HL-60/S4 treated with retinoic acid at 250 ng/mL for 4 days and 3 days (cell line): ENCODE results near the gene LBR.

Experiments
- in situ Hi-C: fragments of 300-500 bp; cut with MboI; formaldehyde crosslinking; loops from 2 replicates; pipeline ENCODE4 v1.7.0; 2022; ENCODE audit warnings: low sequenced_read_pairs

Gene LBR

DNA sequence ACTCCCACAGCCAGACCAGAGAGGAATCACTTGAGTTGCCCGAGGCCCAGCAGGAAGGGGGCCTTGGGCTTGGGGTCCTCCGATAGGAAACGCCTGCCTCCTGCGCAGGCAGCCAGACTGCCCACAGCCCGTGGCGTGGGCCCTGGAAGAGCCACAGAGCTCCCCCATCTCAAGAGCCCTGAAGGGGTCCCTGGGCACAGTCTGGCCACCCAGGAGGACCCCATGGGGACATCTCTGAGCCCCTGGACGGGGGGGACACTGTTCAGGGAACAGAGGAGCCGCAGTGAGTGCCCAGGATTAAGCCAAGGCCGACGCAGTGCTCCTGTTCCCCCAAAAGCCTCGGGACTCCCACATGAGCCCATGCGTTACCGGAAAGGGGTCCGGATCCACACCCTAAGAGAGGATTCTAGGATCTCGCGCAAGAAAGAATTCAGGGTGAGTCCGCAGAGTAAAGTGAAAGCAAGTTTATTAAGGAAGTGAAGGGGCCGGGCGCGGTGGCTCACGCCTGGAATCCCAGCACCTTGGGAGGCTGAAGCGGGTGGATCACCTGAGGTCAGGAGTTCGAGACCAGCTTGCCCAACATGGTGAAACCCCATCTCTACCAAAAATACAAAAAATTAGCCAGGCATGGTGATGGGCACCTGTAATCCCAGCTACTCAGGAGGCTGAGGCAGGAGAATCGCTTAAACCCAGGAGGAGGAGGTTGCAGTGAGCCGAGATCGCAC is 38.1 kb upstream of the LBR start:
- in situ Hi-C loops: no loop called here

DNA sequence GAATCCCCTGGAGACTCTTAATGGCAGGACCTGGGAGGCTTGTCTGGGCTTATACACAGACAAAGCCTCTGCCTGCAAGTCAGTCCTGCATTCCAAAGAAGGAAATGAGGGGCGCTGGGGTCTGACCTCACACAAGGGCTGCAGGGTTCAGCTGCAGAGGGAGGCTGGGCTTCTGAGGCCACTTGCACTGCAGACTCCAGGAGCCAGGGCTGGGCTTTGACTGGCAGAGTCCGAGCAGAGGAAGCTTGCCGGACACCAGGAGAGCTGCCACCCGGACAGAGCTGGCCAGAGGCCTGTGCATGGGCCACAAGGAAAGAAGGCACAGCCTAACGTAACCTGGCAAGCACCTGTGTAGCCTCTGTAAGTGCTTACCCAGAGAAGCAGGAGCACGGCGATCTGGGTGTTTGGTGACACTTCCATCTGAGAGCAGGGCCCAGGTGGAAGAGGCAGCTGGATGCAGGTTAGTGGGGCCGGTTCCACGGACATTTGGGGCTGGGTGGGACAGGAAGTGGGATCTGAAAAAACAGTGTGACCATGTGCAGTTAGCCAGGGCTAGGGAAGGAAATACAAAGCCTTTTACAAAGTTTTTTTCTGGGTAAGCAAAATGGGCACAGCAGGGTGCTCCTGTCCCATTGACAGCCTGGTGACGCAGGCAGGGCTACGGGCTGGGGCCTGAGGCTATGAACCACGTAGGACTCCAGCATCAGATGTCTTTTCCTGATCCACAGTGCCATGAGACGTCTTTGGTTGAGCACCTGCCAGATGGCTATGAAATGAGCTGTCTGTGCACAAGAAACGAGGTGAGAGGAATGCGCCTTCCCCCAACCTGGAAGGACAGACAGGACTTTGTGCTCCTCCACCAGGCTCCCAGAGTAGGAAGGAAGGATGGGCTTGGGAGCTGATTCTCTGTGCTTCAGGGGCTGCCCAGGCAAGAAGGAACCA is 37.3 kb upstream of the LBR start:
- in situ Hi-C loops: no loop called here

DNA sequence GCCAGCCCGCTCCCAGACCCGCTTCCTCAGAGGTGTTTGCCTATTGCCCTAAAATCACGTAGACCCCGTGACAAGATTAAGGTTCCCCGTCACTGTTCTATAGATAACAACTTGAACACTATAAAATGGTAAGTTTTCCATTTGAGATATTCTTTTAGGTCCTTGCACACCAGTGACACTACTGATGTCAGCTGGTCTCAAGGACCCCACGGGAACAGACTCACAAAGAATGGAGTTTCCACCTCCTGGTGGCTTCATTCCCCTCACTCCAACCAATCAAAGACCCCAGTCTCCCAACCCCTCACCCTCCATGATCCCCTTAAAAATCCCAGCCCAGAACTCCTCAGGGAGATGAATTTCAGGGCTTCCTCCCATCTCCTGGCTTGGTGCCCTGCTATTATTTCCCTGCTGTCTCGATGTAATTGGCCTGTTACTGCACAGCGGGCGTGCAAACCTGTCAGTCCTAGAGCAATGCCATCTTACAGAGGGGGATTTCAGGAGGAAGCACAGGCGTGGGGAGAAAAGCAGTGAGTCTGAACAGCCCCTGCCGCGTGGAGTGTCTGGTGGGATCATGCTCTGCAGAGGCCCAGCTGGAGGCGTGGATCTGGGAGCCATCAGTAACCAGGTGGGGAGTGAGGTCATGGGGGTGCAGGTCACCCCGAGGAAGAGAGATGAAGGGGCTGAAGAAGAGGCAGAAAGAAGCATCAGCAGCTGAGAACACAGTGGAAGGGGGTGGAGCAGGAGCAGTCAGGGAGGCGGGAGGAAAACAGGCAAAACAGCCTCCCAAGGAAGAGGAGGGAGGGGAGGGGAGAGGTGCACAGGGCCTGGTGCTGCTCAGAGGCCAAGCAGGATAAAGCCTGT is 35.1 kb upstream of the LBR start:
- in situ Hi-C loops: no loop called here

DNA sequence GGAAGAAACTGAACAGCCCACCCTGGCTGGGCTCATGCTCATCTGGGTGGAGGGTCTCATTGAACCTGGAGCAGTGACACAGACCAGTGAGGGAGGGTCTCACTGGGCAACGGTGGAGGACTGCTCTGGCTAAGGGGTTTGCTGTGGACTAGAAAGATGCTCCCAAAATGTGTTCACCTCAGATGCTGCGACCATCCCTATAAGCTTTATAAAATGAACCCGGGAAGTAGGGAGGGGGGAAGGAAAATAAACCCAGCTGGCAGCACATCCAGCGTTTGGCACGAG is 34.5 kb upstream of the LBR start:
- in situ Hi-C loops: no loop called here

DNA sequence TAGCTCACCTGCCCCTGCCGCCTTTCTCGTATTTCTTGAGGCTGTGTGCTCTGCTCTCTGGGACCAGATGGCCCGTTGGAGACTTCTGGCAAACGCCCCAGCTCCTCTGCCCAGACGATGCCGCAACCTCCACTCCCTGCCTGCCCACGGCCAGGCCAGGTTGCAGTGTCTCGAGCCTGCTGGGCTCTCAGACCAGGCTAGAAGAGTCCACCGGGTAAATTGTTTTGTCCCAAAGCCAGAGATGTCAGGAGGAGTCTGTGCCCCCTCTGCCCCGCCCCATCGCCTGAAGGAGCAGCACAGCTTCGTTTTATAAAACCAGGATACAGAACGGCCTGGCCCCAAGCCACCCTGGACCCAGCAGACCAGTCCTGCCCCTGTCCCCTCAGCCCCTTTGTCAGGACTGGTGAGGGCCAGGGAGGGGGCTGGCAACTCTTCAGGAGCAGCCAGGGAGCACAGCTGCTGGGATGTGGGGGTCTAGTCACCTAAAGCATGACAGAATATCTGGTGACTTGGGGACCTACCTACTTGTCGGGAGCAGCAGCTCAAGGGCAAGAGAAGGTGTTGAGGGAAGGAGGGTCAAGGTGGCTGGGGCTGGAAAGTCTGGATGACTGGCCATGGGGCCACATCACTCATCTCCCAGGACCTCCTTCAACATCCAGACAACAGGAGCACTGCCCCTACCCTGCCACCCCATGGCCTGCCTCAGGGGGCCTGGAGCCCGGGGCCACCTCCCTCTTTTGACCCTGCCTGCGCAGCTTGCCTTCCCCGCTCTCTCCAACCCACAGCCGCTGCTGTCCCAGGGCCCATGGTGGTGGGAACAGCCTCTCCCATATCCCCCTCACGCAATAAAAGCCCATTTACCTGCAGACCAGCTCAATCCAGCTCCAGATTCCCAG is 33.9 kb upstream of the LBR start:
- in situ Hi-C loops: no loop called here

DNA sequence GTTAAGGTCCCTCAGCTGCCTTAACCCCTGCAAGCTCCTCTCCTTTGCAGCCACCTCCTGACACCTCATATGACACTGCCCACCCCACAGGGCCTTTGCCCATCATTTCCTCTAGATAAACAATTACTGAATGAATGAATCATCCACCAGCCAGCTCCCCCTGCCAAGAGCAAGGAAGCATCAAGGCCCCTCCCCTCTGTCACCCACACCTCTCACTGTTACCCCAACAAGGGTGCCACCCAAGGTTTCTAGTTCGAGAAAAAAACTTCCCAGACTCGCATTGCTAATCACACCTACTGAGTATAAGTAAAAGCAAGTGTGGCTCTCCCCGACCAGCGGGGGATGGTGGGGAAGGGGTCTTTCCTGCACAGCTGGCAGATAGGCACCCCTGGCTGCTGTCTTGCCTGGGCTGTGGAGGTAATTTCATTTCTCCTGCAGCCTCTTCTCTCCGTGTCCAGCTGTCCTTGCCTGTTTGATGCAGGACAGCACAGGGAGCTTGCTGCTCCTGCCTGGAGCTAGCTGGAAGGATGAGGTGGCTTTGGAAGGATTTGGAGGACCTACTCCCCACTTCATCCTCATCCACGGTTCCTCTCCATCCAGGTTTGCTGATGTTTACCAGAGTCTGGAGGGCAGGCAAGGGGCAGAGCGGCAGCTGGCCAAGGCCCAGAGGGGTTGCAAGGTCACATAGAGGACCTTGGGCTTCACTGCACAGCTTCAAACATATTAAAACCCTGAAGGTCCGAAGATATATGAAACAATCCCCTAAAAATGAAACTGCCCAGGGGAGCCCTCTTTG is 33.1 kb upstream of the LBR start:
- in situ Hi-C loops: no loop called here

DNA sequence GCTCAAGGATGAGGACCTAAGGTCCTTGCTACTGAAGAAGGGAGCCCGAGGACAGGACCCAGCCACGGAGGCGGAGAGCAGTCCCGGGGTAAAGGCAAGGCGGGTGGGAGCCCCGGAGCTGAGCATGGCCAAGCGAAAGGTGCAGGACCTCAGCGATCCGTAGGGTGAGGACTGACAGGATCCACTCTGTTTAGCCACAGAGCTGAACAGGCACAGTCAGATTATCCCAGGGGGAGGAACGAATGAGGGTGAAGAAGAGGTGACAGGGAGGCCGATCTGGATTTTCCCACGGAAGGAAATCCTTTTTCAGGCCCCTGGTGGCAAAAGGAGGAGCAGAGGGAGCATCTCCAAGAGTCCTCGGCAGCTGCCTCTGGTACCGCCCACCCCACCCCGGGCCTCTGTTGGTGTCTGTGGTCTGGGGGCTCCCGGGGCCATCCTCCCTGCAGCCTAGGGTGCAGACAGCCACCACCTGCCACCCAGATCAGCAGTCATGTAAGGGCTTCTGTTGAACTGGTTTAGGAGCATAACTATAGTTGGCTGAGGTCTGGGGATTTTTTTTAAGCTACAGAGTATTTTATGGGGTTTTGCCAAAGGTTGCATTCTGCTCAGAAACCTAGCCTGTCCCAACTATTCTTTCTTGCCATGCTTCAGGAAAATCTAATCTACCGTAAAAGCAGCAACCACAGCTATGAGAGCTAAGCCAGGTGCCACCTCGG is 32.3 kb upstream of the LBR start:
- in situ Hi-C loops: no loop called here

DNA sequence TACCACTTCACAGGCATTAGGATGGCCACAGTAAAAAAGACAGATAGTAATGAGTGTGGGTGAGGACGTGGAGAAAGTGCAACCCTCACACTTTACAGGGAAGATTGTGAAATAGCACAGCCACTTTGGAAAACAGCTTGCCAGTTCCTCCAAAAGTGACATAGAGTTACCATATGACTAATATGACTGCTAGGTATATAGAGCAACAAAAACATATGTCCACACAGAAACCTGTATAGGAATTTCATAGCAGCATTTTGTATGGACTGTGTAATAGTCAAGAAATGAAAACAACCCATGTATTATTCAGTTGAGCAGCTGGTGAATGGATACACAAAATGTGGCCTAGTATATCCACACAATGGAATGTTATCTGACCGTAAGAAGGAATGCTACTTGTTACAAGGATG is 30.4 kb upstream of the LBR start:
- in situ Hi-C loops: no loop called here

DNA sequence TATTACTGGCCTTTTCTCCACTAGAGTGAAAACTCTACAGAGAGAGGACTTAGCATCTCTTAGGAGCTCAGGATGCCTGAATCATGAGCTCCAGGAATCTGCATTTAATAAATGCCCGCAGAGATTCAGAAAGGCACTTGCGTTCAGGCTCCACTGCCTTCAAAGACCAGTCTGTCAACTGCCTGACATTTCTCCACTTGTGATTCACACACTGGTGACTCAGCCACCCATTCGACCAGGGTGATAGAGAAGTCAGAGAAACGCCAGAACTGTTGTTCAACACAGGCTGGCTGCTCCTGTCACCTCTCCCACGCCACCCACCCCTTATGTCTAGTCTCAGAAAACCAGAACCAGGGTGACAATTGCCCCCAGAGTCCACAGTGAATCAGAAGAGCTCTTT is 26.9 kb upstream of the LBR start:
- in situ Hi-C loops: no loop called here

DNA sequence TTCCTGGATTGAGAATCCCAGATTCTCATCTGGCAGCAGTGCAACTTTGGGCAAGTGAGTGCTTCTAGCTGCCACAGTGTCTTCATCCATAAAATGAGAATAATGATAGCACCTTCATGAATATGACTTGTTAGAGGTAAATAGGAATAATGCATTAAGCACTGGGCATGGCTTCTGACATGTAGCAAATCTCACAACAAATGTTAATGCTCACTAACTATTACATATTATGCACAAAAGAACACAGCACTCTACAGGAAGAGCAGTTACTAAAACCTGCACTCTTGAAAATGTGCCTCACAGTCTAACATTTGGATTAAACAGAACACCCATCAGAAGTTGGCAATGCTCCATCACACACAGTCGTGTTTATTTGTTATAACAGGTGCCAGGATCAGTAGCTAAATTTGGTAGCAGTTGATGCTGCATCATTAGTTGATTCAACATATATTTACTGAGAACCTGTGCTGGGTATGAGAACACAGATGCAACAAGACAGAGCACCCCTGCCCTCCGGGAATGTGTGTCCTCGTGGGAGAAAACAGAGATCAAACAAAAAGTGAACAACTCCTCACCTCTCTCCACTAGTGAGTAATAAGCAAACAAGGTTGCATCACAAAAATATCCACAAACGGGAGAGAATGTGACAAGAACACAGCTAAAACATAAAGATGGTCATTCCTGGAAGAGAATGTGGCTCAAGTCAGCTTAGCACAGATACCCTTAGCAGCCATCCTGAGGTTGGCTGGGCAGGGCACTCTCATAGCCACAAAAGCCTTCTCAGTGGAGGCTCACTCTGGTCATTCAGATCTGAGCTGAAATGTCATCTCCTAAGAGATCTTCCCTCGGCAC is 26.2 kb upstream of the LBR start:
- in situ Hi-C loops: no loop called here

DNA sequence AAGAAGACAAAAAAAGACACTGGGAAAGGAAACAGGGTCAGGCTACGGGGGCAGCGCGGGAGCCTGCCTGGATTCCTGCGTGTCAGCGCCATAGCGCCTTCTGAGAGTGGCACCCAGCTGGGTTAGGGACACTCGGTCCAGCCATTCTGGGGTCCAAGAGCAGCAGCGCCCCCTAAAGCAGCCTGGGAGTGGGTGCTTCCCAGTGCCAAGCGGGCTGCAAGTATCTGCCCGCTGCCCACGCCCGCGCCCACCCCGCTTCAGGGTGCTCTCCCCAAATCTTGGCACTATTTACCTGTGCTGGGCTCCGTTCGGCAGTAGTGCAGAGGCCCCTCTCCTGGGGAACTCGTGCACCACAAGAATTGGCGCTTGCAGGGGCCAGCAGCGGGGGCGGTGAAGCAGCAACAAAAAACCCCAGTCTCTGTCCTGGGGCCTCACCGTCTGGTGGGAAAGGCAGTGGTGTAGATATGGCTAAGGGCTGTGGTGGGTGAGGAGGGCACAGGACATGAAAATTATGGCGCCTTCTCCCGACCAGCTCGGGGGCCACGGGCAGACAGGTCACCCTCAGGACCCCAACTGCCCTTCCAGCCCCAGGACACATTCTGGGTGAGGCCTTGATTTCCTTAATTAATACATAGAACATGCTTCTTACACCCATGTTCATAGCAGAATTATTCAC is 24.1 kb upstream of the LBR start:
- in situ Hi-C loops: no loop called here

DNA sequence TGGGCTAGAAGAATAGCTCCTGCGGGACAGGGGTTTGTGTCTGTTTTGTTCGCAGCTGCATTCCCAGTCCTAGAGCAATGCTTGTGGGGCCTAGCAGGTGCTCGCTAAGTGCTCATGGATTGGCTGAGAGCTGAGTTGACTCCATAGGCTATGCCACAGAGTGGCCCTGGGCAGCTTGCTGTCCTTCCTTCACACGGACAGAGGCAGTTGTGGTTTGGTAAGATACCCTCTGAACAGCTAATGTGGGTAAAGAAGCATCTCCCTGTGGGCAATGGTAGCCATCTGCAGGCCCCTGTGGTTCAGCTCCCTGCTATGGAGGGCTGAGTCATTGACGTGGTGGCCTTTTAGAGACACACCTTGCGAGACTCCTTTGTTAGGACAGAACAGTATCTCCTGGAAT is 23.5 kb upstream of the LBR start:
- in situ Hi-C loops: no loop called here

DNA sequence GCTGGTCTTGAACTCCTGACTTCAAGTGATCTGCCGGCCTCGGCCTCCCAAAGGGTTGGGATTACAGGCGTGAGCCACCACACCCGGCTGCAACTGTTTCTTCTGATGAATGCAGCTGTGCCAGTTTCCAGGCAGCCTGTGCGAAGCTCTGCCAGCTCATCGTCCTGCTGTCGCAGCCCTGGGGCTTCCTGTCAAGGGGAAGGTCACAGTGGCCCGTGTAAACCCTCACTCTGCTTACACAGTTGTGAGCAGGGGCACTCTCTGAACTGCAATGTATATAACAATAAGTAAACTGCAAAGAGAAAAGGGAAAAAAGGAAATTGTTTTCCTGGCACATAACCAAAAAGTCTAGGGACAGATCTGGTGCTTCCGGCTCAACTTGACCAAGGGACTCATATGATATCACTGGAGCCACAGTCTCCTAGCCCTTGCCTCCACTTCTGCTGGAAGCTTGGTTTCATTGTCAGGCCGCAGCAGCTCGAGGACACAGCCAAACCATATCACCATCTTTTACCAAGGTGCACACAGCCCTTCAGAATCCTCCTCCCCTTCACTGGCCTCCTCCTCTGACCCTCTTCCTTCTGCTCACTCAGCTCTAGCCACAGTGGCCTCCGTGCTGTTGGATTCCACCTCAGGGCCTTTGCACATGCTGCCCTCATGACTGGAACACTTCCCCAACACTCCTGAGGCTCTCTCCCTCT is 22.8 kb upstream of the LBR start:
- in situ Hi-C loops: no loop called here

DNA sequence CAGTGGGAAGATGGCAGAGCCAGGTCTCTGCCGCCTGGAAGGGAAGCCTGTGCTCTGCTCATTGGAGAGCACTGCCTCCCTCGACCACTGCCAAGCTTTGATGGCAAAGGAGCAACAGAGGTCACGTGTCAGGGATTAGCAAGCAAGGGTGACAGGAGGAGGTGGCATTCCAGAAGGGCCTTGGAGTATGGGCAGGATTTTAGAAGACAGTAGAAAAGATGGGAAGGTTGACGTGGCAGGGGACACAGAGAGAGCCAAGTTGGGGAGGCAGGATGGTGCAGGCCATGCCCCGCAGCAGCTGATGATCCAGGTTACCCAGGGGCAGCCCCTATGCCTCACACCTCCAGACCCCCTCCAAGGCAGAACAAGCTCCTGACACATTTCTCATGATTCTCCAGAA is 21.9 kb upstream of the LBR start:
- in situ Hi-C loops: no loop called here

DNA sequence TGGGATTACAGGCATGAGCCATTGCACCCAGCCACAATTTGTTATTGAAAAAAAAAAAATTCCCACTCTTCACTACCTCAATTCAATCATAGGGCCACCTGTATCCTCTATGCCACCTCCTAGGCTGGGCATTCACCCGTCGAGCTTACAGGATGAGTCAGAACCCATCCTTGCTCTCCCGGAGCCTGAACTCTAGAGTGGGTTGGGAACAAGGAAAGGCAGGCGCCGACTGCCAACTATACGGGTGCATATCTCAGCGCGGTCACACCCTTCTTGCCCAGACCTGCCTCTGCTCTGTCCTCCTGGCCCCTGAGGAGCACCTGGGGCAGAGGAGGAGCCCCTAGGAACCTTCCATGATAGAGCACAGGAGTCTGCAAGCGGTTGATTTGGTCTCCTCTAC is 21.4 kb upstream of the LBR start:
- in situ Hi-C loops: no loop called here

DNA sequence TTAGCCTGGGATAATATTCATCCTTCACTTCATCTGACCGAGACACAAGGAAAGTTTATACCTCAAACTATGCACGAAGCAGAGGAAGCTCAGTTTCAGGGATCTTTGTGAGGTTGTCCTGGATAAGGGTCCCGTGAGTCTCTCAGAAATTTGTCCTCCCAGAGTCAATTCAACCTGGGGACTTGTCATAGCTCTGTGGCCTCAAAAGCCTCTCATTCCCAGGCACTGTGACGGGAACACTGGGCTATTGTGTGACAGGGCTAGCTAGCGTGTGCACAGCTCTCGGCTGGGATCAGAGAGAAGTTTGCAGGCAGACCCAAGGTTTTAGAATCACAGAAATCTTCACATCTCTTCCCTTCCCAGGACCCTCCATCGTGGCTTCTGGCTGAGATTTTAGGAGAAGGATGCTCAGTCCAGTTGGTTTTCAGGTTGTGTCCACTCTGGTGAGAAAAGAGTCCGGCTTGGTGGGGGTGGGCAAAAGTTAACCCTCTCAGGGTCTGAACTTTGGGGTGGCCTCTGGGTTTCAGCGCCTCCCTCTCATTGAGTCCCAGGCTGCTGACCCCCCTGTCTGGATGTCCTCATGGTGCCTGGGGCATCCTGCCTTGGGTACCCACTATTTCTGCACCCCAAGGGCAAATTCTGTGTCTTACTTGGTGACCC is 20.4 kb upstream of the LBR start:
- in situ Hi-C loops: no loop called here
